Endometrial microvascular endothelial cells (primary cell): Measurements from ENCODE around the gene KCNG4. TPM values are rescaled to one million over a fixed set of nuclear protein-coding genes. Genes with fewer than 3 reads are reported as not detected.

Source experiments
- in situ Hi-C: cut with HindIII; loops from 2 replicates; pipeline ENCODE4 v1.10.0; 2017; ENCODE audit warnings: low sequenced_read_pairs, low pct_unique_long_range_greater_than_20kb; ENCODE audit errors: inconsistent ontology term
- total RNA-seq: library from RNA; depleted of rRNA; stranded (reverse); fragments of >200 nt; gene quantifications from one replicate; pipeline ENCODE4 v1.2.3, GENCODE V29; 2015; ENCODE audit errors: inconsistent ontology term

Gene KCNG4, protein sequence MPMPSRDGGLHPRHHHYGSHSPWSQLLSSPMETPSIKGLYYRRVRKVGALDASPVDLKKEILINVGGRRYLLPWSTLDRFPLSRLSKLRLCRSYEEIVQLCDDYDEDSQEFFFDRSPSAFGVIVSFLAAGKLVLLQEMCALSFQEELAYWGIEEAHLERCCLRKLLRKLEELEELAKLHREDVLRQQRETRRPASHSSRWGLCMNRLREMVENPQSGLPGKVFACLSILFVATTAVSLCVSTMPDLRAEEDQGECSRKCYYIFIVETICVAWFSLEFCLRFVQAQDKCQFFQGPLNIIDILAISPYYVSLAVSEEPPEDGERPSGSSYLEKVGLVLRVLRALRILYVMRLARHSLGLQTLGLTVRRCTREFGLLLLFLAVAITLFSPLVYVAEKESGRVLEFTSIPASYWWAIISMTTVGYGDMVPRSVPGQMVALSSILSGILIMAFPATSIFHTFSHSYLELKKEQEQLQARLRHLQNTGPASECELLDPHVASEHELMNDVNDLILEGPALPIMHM
- not detected for total RNA-seq

DNA sequence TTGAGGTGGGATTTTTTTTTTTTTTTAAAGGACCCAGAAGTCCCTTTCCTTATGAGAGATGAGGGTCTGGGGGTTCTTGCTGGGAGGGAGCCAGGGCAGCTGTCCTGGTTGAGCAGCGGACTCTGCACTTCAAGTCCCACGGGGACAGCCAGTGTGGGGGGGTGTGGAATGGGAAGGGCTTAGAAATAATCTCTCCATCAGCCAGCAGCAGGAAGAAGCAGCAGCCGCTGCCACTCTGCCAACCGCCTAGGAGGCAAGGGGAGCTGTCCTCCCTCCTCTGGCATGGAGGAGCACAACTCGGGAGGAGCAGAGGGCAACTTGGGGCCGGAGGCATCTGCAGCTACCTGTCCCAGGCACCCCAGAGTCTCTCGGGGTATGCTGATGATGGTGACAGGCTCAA lies at the start of gene KCNG4:
KCNG4 (minus strand) TSS at position 104 of the 400 bp plus-strand sequence. CDS start 2,527 bp downstream, outside the sequence.
- in situ Hi-C loops, result no loop called here

DNA sequence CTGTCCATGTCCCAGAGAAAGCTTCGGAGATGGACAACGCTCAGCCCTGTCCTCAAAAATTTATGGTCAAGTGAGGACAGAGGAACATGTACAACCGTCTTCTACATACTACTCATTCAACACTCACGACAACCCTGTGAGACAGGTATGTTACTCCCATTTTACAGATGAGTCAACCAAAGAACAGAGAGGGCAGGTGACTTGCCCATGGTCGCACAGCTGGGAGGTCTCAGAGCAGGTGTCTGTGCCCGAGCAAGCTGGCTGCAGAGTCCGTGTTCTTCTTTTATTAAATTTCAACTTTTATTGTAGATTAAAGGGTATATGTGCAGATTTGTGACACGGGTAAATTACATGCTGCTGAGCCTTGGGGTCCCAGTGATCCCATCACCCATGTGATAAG lies 49.1 kb upstream of the KCNG4 start:
- in situ Hi-C loops, result no loop called here

DNA sequence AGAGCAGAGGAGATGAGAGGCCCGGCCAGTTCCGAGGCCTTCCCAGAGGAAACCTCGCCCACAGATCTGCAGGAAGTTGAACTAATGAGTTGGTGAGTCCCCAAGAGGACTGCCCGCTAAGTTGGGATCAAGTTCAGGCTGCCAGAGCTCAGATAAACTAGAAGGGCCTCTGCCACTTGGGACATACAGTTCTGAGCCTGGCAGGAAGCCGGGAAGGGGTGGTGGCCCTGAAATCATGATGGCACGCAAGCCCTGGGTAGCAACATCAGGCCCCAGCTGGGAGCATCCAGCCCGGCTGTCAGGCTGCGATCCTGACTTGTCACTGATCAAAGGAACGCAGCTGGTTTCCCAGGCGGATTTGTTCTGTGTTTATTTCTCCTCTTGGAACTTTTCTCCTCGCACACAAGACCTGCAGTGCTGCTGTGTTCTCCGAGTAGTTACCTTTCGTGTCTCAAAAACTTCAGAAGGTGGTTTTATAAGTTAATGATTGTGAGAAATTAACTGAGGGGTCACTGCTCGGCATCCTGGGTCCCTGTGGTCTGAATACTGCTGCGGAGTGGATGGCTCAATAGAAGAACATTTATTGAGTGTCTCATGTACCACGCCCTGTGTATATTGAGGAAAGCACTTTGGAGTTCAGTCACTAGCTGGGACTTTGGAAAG lies 46.9 kb upstream of the KCNG4 start:
- in situ Hi-C loops, result no loop called here

DNA sequence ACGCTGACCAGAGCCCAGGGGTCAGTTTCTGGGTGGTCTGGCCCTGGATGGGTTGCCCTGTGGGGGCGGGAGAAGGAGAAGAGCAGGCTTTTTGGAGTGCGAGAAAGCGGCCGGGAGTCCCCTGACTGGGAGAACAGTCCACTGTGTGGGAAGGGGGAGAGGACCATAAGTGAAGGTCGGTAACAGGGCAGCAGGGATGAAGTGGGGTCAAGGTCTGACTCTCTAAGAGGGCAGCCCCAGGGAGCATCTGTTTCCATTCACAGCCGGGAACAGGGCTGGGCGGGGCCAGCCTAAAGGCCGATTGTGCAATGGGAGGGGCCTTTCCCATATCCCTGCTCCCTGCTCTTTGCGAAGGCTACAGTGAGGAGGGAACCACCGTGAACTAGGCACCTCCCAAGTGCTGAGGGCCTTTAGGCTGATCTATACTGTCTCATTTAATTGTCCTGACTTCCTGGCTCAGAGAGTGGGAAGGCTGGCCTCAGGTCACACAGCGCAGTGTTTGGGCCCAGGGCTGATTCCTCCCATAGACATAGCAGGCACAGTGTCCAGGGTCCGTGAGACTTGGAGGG lies 44.4 kb upstream of the KCNG4 start:
- in situ Hi-C loops, result no loop called here

DNA sequence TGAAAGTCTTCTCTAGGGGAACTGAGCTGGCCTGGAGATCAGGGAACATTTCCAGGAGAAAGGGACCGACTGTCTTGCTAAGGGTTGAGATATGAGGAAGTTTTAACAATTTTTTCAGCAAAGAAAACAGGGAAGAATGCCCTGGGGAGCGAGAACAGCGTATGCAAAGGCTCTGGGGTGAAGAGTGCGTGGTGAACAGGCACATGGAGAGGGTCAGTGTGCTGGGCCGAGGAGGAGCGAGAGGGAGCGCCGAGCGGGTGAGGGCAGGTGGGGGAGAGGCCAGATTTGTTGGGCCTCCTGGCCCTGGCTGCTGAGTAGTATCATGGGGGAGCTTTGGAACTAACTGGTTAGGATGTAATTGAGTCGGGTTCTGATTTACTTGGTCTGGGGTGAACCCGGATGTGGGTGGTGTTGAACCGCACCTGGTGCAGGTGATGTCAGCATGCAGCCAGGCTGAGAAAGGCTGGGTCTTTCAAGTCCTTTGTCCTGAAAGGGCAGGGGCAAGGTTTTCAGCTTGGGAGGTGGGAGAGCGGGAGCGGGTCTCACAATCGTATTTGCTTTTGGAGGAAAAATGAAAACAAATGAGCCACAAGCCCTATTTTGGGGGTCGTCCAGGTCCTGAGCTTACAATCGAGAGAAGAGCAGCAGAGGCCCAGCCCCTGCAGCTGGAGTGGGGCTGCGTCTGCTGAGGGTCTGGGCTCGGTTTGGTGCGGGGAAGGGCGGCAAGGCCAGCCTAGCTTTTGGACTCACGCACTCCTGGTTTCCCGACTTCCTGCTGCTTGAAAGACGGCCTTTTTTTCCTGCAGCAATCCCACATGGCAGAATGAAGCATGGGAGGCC lies 43.7 kb upstream of the KCNG4 start:
- in situ Hi-C loops, result no loop called here

DNA sequence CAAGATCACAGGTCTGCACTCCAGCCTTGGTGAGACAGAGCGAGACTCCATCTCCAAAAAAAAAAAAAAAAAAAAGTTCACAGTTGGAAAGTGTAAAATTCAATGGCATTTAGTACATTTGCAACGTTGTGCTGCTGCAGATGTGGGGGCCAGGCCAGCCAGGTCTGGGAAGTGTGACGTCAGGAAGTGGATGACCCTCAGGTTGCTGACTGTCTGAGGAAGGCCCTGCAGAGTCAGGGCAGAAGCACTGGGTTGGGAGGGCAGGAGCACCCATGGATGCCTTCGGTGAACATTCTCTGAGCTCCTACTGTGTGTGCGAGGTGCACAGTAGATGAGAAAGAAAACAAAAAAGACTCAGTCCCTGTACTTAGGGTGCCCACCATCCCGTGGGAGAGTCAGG lies 42.7 kb upstream of the KCNG4 start:
- in situ Hi-C loops, result no loop called here

DNA sequence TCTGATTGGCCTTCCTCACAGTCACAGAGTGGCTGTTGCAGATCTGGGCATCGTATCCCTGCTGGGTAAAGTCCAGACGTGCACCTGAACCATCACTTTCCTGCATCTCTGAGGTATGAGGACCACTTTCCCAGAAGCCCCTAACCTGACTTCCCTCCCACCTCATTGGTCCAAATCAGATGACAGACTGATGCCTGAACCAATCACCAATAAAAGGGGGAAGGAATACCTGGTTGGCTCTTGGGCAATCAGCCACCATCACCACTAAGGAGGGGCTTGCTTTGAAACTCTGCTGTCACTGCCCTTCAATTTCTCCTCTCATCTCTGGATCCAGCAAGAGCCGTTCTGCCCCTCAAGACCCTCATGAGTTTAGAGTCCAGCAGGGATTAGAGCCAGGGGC lies 41.3 kb upstream of the KCNG4 start:
- in situ Hi-C loops, result no loop called here

DNA sequence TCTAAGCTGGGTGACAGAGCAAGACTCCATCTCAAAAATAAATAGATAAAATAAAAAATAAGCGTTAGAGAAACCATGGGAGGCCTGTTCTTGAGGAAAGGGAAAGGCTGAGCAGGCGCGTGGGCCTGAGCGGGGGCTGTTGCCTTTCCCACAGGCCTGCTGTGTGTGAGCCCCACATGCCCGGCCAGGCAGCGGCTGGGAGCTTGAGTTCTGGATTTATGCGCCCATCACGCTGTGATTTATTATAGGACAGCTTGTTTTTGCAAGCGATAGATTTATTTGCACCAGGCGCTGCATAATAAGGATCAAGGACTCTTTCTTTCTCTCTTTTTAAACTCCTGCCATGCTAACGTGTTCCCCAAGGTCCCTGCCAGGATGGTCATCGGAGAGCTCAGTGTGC lies 40.1 kb upstream of the KCNG4 start:
- in situ Hi-C loops, result no loop called here

DNA sequence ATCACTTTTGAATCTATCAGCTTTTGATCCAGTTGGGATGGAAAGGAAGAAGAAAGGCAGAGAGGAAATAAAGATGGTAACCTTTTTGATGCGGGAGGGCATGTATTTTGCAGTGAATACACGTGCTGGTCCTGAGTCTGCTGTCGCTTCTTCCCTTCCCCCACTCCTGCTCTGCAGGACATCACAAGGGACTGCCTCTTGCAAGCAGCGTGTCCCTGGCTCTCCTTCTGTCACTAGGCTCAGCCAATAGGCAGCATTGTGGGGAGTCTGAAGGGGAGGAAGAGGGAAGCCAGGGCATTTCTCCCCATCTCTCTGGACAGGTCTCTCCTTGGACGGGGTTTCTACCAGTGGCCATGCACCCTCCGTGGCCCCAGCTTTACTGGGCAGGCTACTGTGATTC lies 39.2 kb upstream of the KCNG4 start:
- in situ Hi-C loops, result no loop called here

DNA sequence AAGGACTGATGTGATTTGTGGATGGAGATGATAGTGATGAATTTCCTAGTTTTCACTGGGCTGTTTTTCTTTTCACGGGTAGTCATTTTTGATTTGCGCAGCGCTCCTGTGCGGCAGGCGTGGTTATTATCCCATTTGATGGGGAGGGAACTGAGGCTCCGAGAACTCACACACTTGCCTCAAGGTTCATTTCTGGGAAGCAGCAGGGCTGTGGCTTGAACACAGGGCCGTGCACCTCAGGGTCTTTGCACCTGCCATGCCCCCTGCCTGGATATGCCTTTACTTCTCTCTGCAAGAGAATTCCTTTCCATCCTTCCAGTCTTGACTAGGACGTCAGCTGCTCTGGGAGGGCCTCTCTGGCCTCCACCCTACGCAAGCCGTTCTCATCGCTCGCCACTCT lies 38.5 kb upstream of the KCNG4 start:
- in situ Hi-C loops, result no loop called here

DNA sequence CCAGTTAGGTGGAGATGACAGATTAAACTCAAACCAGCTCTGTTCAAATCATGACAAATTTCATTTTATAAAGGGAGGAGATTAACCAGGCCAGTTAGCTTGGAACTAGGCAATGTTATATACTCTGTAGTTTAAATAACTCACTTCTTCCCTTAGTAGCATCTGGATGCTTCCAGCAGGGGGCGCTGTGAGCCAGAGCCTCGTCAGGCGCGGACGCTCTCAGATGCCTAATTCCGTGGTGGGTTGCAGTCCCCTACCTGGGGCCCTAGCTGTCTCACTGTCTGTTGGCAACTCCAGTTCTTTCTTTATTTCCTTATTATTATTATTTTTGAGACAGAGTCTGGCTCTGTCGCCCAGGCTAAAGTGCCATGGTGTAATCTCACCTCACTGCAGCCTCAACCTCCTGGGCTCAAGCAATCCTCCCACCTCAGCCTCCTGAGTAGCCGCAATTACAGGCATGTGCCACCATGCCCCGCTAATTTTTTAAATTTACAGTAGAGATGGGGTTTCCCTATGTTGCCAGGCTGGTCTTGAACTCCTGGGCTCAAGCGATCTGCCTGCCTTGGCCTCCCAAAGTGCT lies 37.5 kb upstream of the KCNG4 start:
- in situ Hi-C loops, result no loop called here

DNA sequence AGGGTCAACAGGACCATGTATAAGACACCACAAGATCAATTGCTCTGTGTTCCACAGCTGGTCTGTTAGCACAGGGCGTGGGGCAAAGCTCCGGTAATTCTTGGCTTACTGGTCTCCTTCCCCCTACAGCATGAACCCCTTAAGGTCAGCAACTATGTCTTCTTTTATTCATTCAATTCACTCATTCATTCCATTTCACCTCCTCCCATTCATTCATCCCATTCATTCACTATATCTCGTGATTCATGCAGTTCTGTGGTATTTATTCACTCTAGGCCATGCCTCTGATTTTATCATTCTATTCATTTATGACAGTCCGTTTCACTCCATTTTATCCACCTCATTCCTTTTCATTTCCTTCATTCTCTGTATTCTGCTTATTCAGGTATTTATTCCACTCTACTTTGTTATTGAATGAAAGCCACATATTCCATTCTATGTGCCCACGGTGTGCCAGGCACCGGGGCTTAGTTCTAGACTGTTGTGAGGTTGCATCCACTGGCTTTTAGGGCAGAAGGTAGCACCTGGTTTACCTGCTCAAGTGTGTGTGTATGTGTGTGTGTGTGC lies 35.9 kb upstream of the KCNG4 start:
- in situ Hi-C loops, result no loop called here

DNA sequence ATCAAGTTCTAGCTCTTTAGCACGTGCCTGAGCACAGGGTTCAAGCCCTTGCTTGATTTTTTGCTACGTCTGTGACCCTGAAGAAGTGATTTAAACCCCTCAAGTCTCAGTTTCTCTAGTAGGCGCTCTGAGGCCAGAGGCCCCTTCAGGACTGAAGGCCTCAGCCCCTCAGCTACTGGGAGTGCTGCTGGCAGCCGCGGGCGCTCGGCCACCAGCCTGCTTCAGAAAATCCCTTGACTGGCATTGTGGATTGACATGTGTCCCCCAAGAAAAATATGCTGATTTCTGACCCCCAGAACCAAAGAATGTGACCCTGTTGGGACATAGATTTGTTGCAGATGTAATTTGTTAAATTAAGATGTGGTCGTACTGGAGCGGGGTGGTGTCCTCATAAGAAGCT lies 34.7 kb upstream of the KCNG4 start:
- in situ Hi-C loops, result no loop called here

DNA sequence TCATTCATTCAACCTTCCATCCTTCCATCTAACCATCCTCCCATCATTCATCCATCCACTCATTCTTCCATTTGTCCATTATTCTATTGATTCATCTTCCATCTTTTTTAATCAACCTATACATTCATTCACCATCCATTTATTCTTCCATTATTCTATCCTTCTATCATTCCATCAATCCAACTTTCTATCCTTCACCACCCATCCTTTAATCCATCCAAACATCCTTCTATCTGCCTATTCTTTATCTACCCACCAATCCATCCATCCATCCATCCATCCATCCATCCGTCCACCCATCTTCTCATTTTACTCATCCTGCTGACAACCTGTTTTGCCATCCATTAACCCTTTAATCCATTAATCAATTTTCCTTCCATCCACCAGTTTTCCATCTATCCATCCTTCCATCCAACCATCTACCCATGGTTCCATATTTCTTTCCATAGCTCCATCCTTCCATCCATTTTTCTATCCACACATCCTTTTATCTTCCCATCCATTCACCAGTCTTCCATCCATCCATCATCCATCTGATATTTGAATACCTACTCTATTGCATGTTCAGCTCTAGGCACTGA lies 33.0 kb upstream of the KCNG4 start:
- in situ Hi-C loops, result no loop called here

DNA sequence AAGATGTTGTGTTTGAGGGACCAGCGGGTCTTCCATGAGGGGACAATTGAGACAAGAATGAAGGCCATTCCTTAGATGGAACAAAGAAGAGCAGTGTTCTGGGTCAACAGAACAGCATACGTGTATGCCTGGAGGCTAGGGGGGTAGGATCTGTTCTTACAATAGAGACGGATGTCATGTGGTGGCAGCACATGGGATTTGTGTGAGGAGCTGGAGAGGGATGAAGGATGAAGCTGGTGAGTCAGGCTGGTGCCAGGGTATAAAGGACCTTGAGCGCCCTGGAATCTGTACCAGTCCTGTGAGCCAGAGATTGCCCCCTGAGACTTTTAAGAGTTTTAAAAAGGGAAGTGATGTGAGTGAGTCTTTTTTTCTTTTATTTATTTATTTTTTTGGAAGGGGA lies 32.1 kb upstream of the KCNG4 start:
- in situ Hi-C loops, result no loop called here

DNA sequence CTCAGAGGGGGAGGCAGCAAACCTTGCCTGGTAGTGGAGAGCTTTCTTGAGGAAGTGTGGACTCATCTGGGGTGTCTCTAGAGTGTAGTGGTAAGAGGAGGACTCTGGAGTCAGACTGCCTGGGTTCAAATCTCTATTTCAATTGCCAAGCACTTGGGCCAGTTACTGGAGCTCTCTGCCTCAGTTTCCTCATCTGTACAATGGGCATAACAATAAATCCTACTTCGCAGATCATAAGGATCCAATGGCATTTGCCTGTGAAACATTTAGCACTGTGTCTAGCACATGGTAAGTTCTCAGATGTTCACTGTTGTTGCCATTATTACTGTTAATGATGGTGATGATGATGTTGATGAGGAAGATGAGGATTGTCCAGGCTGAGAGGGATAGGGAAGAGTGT lies 31.2 kb upstream of the KCNG4 start:
- in situ Hi-C loops, result no loop called here

DNA sequence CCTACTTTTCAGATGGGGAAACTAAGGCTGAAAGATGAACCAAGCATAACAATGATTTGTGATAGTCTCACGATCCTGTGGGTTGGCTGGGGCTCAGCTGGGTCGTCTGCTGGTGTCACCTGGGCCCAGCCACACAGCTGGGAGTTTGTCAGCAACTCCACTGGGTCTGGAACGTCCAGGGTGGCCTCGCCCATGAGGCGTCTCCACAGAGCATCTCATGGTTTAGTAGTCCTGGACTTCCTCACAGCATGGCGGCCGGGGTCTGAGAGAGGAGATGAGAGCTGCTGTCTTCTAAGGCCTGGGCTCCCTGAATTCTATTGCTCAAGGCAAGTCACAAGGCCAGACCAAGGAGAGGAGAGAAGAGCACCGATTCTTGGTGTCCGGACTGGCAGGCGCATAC lies 30.7 kb upstream of the KCNG4 start:
- in situ Hi-C loops, result no loop called here

DNA sequence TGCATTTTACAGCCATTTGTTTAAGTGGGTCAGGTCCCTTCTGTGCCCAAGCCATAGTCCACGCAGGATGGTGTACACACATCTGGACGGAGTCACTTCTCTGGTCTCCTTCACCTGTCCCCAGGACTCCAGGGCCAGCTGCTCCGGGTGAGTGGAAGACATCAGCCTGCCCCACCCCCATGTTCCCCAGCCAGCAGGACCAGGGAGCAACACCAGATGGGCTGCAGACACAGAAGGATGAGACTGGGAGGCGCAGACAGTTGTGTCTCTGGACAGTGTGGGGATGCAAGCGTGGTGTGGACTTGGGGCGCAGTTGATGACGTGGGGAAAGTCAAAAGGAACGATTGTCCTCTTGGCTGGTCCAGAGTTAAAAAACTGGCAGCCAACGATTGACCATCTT lies 30.3 kb upstream of the KCNG4 start:
- in situ Hi-C loops, result no loop called here
